Sciatic nerve (tissue), 2 donors: Measurements from ENCODE around the gene BTBD16. TPM values are rescaled to one million over a fixed set of nuclear protein-coding genes. Genes with fewer than 3 reads are reported as not detected.

Source experiments
- ATAC-seq: fragments of 200-7000 bp; cut with Tn5 transposase; one replicate; pipeline ENCODE4 v1.9.1; 2020; ENCODE audit warnings: mild to moderate bottlenecking, moderate library complexity
- DNase-seq: peaks from one replicate; pipeline ENCODE4 v3.0.0-alpha.2; 2020; ENCODE audit warnings: low spot score
- intact Hi-C: fragments of 100-400 bp; cut with DNase I; formaldehyde crosslinking; loops from one replicate; pipeline ENCODE4 v1.14.2; 2022
- total RNA-seq: library from RNA; stranded (reverse); fragmentation: NEBNext Ultra II Directional; extraction: Animal tissue kit (Norgen Biotek cat#: 25700); gene quantifications from one replicate; pipeline ENCODE4 v1.2.1, GENCODE V29; 2021
- donor health status: DM: no; HTN: no; CAD: no.
- donor health status: DM: no; HTN: no; CAD: no.

Gene BTBD16
- total RNA-seq, 1 donor from 2014 or later = 0.89 TPM

DNA sequence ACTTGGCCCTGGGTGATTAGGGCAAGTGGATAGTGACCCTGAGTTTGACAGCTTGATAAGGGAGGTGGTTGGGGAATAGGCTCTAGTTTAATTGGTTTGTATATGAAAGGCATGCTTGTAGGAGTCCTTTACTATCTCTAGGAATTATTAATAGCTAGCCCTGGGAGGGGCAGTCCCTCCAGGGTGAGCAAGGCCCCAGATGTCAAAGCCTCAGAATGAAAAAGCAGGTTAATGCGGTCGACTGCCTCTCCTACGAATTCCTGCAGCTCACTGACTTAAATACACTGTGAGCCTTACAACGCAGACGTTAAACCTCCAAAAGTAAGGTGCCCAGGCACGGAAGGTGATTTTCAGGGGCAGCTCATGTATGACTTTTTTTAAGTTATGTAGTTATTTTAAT, 5.2 kb upstream of the BTBD16 start:
- intact Hi-C loops = no loop called here
- no peak for DNase-seq
- ATAC-seq = no peak

DNA sequence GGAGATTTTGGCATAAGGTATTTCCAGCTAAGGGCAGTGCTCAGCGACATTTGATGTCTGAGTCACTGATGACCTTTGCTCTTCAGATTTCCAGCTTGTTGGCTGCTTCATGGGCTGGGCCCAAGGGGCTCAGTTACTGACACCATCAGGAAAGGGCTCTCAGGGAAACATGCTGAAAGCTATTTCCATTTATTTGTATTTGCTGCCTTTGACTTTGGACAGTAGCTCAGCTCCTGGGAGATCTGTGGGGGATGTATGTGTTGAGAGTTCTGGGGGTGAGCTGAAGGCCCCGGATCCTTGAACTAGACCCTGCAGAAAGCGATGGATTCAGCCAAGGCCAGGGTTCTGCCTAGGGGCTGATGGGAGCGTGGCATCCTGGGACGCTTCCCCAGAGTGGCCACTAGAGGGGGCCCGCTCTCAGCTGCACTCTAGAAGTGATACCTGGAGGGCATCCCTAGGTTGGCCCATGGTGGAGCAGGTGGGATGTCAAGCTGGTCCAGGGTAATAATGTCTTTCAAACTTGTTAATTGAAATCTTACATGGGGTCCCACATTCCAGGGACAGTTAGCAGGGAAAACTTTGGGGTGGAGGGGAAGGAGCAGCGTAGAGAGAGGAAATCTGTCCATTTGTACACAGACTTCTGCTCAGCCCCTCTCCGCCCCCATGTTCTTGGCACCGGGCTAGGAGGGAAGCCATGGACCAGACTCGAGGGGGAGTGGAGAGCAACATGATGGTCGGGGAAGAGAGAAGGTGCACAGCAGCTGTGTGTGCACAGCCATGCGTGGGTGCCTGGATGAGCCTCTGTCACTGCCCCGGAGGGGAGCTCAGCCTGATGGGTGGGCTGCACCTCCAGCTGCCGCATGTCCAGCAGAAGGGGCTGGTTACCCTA, 3.0 kb upstream of the BTBD16 start:
- DNase-seq (no peak), ATAC-seq (peak; percentile 91)
- intact Hi-C loops = no loop called here

GRCh38 chr10:122269059-122269687, 1.9 kb upstream of the BTBD16 start:
- DNase-seq = no peak

GRCh38 chr10:122273966-122274545, 3.0 kb downstream of the BTBD16 start:
- DNase-seq (no peak), ATAC-seq (no peak)

More at GRCh38 chr10:122269059-122269687, 1.9 kb upstream of the BTBD16 start:
- ATAC-seq = no peak
- intact Hi-C loops = no loop called here

GRCh38 chr10:122276611-122277208, 5.6 kb downstream of the BTBD16 start:
- intact Hi-C loops = no loop called here
- ATAC-seq (no peak), DNase-seq (no peak)

More at GRCh38 chr10:122273966-122274545, 3.0 kb downstream of the BTBD16 start:
- intact Hi-C loops = no loop called here

- intact Hi-C loops = no loop called here
- DNase-seq (no peak), ATAC-seq (no peak)
Observed at GRCh38 chr10:122277526-122278136, 6.5 kb downstream of the BTBD16 start.

- peak; percentile 31 for ATAC-seq
- intact Hi-C loops = no loop called here
- no peak for DNase-seq
Observed at GRCh38 chr10:122279725-122280141, 8.6 kb downstream of the BTBD16 start.

GRCh38 chr10:122280156-122280555, 9.1 kb downstream of the BTBD16 start:
- ATAC-seq = no peak
- intact Hi-C loops = no loop called here
- no peak for DNase-seq

- DNase-seq (no peak), ATAC-seq (no peak)
Observed at GRCh38 chr10:122281018-122281626, 10.0 kb downstream of the BTBD16 start.

DNA sequence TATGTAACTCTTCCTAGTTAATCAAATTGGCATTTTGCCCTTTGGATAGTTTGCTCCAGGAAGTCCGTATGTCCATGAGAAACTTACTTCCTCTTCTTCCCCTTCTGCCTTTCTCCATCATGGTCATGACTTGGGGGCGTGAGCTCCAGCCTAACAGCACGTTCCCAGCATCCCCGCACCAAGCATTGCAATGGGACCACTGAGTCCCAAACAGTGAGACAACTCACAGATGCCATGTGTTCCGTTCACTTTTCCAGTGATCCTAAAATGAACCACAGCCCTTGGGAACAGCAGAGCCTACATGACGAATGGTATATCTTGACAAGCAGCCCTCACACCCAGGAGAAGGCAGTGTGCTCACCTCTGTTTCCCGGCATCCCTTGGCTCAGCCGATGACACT, 10.7 kb downstream of the BTBD16 start:
- DNase-seq = no peak
- intact Hi-C loops = no loop called here
- no peak for ATAC-seq

More at GRCh38 chr10:122281018-122281626, 10.0 kb downstream of the BTBD16 start:
- intact Hi-C loops = no loop called here

GRCh38 chr10:122282253-122282671, 11.2 kb downstream of the BTBD16 start:
- ATAC-seq (peak; percentile 29), DNase-seq (no peak)
- intact Hi-C loops = no loop called here

DNA sequence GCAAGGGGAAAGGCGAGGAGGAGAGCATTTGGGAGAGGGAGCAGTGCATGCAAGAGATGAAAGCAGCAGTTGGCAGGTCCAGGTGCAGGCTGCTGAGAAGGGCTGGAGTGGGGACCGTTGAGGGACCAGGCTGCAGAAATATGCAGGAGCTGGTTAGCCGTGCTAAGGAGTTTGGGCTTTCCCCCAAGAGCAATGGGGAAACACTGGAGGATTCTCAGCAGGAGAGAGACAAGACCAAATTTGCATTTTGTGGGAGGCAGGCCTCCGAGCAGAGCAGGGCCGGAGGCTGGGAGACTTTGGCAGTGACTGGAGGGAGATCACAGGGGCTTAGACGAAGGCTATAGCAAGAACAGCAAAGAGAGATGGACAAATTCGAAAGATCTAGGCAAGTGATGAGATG, 11.8 kb downstream of the BTBD16 start:
- DNase-seq (no peak), ATAC-seq (no peak)
- intact Hi-C loops = no loop called here

GRCh38 chr10:122285506-122286444, 14.7 kb downstream of the BTBD16 start:
- DNase-seq (no peak), ATAC-seq (no peak)
- intact Hi-C loops = no loop called here

DNA sequence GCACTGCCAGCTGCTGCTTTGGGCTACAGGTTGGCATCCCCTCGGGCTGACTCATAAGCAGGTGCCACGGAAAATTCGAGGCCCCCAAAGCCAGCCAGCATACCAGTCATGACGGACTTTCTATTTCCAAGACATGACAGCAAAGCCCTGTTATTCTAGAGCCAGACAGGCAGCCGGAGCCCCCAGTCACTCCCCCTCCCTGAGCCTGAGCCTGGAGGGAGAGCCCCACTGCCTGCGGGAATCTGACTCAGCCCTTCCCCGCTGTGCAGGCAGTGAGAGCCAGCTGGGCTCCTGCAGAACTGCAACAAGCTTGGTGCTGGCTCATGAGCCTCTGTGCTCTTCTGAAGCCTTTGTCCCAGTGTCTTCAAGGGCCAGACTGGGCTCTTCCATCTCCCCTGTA, 15.8 kb downstream of the BTBD16 start:
- intact Hi-C loops = no loop called here
- no peak for DNase-seq
- ATAC-seq = no peak

DNA sequence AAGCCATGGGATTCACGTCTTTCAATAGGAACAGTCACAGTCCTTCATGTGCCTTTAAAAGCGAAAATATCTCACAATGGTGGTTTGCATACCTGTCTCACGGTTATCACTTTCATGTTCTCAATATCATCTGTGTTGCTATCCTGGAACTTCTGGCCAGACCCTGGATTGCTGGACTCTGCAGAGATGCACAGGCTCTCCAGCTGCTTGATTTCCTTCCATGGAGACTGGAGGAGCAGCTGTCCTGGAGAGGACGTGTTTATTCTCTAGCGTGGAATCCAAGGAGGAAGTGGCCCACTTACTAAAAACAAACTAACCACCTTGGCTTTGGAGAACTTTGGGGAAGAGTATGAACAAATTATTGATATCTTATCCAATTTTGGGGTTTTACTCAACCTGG, 16.5 kb downstream of the BTBD16 start:
- no peak for DNase-seq
- intact Hi-C loops = no loop called here
- ATAC-seq = no peak

DNA sequence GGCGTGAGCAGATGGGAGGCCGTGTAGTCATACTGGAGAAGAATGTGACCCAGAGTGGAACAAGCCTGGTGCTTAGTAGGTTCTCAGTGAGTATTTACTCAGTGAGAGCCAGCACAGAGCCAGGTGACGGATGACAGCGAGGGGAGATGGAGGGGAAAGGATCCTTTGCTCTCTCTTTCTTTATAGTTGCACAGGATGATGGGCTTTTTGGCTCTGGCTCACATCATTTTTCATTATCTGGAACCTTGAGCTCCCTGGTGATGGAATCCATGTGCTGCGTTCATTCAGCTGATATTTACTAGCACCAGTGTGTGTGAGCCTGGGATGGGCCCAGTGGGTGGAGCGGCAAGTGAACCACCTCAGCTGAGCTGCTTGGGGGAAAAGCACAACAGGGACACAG, 17.2 kb downstream of the BTBD16 start:
- intact Hi-C loops = no loop called here
- no peak for DNase-seq
- ATAC-seq = no peak

- ATAC-seq = no peak
- intact Hi-C loops = no loop called here
- DNase-seq = no peak
Observed at GRCh38 chr10:122288917-122289316, 17.8 kb downstream of the BTBD16 start.

DNA sequence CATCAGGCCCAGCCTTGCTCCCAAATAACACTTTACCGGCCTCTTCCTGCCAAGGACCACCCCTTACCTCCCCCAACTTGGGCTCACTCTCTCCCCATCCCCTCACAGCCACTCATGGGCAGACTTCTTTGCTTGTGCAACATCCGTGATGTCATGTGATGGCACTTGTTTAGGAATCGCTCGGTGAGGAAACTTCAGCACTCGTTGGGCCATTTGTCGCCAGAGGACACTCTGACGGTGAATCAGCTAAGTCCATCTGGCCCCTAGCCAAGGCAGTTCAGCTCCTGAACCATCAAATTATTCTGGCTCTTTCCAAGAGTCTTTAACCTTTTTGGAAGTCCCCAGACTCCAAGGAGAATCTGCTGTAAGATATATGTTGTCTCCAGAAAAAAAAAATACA, 19.2 kb downstream of the BTBD16 start:
- ATAC-seq = no peak
- no peak for DNase-seq
- intact Hi-C loops = loop anchor here (10.0 kb wide), 1 partner anchor 274 kb away; the partner anchor contains the start of gene DMBT1
